Mucosa of descending colon (tissue), 3 donors: ENCODE data around the gene CRIP2. TPM values are rescaled to one million over a fixed set of nuclear protein-coding genes. Genes with fewer than 3 reads are reported as not detected.
A peak's percentile ranks its signal among the peaks of the same experiment; 100 is the strongest.

Experiments
- ATAC-seq: fragments of 200-7000 bp; cut with Tn5 transposase; one replicate; pipeline ENCODE4 v1.9.1; 2020; ENCODE audit warnings: mild to moderate bottlenecking, moderate library complexity
- DNase-seq, 3 donors: peaks; one replicate each; pipeline ENCODE4 v3.0.0-alpha.2; 2020
- H3K36me3 ChIP-seq: fragments of 200-600 bp; one replicate; pipeline ENCODE4 v1.8.0; 2021; ENCODE audit warnings: low read depth, mild to moderate bottlenecking
- H3K4me1 ChIP-seq: fragments of 200-600 bp; one replicate; pipeline ENCODE4 v1.8.0; 2021; ENCODE audit warnings: low read depth, mild to moderate bottlenecking
- H3K4me3 ChIP-seq: fragments of 200-600 bp; one replicate; pipeline ENCODE4 v1.8.0; 2021; ENCODE audit warnings: mild to moderate bottlenecking
- H3K9me3 ChIP-seq: fragments of 200-600 bp; one replicate; pipeline ENCODE4 v1.8.0; 2021; ENCODE audit warnings: mild to moderate bottlenecking
- intact Hi-C, 2 donors: fragments of 100-400 bp; cut with DNase I in 1 of 2; cut with micrococcal nuclease in 1 of 2; formaldehyde crosslinking; loops; one replicate each; pipeline versions ENCODE4 v1.11.0 to v1.11.1; 2022; cut with DNase I, micrococcal nuclease
- total RNA-seq, 3 donors: library from RNA; stranded (reverse); fragmentation: NEBNext Ultra II Directional in 2 of 3; extraction: Animal tissue kit (Norgen Biotek cat#: 25700) in 2 of 3; gene quantifications; one replicate each; pipeline versions ENCODE4 v1.2.1 to v1.2.4, GENCODE V29; 2021 to 2023
- TF ChIP-seq, protein P1 (sequence below): fragments of 200-600 bp; IDR thresholded peaks from one replicate; pipeline ENCODE4 v1.8.0; 2022; ENCODE audit warnings: antibody characterized with exemption, mild to moderate bottlenecking
- donor health status: DM: no; HTN: no; CAD: no; lungs with moderate emphysema.
- donor health status: DM: no; HTN: no; CAD: no.
- donor health status: DM: no; HTN: yes; CAD: no.

The CRIP2 gene
- total RNA-seq, 3 donors from 2014 or later = 10.0 to 41.6 (median 23.5) TPM

DNA sequence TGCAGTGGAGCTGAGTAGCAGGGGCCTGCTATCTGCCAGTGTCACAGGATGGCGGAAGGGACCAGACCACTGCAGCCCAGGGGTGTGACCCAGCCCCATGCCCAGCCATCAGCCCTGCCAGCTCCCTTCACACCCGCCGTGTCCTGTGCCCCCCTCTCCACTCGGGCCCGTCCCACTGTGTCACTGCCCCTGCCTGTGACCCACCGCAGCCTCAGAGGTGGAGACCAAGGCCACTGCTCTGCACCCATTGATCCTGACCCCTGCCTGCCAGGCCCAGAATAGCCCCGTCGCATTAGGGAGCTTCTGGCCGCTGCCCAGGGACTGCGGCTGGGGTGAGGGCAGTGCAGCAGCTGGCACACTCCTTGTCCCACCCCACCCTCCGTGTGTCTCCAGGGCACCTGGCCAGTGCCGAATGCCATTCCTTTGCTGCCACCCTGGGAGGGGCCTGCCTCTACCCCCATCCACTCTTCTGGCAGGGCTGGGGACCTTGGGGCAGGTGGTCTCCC, 2.1 kb upstream of the CRIP2 start:
- intact Hi-C loops = no loop called here
- ATAC-seq = peak; percentile 7
- Histone ChIP-seq H3K4me1 (peaks cover 23% of the 10 kb centered on the region), H3K36me3 (no peaks in the 10 kb centered on the region), H3K9me3 (no peaks in the 10 kb centered on the region), H3K4me3 (no peak overlapping the region)
- DNase-seq = peak in 1 of 3 donors; percentile 35
- TF ChIP-seq, protein P1, sequence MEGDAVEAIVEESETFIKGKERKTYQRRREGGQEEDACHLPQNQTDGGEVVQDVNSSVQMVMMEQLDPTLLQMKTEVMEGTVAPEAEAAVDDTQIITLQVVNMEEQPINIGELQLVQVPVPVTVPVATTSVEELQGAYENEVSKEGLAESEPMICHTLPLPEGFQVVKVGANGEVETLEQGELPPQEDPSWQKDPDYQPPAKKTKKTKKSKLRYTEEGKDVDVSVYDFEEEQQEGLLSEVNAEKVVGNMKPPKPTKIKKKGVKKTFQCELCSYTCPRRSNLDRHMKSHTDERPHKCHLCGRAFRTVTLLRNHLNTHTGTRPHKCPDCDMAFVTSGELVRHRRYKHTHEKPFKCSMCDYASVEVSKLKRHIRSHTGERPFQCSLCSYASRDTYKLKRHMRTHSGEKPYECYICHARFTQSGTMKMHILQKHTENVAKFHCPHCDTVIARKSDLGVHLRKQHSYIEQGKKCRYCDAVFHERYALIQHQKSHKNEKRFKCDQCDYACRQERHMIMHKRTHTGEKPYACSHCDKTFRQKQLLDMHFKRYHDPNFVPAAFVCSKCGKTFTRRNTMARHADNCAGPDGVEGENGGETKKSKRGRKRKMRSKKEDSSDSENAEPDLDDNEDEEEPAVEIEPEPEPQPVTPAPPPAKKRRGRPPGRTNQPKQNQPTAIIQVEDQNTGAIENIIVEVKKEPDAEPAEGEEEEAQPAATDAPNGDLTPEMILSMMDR = no peak

DNA sequence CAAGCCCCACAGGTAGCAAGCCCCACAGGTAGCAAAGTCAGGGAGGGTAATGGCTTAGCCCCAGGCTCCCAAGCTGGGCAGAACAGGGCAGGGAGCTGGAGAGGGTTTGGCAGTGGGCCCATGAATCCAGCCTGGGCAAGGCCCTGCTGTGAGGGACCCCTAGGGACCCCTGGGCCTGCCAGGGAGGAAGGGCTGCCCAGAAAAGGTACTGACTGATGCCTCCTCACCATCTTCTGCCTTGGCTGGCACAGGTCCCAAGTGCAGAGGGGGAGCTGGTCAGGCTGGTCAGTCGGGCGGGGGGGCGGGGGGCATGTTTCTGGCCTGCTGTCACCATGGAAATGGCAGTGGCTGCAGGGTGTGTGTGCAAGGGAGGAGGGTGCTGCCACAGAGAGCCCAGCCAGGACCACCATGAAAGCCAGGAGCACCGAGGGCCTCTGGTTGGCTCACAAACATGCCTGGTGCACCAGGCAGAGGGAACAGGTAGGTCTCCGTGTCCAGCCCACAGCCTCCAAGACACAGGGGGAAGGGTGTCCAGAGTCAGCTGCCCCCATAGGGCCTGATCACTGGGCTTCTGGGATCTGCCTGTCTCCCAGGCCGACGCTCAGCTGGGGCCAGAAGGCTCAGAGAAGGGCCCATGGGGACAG, 1.5 kb upstream of the CRIP2 start:
- H3K4me1 ChIP-seq = peaks cover 28% of the 10 kb centered on the region
- TF ChIP-seq, protein P1 = no peak
- DNase-seq (peak in 1 of 3 donors; percentile 33), ATAC-seq (no peak)
- intact Hi-C loops = no loop called here
- H3K36me3 ChIP-seq = no peaks in the 10 kb centered on the region
- no peaks in the 10 kb centered on the region for H3K9me3 ChIP-seq
- H3K4me3 ChIP-seq = no peak overlapping the region

DNA sequence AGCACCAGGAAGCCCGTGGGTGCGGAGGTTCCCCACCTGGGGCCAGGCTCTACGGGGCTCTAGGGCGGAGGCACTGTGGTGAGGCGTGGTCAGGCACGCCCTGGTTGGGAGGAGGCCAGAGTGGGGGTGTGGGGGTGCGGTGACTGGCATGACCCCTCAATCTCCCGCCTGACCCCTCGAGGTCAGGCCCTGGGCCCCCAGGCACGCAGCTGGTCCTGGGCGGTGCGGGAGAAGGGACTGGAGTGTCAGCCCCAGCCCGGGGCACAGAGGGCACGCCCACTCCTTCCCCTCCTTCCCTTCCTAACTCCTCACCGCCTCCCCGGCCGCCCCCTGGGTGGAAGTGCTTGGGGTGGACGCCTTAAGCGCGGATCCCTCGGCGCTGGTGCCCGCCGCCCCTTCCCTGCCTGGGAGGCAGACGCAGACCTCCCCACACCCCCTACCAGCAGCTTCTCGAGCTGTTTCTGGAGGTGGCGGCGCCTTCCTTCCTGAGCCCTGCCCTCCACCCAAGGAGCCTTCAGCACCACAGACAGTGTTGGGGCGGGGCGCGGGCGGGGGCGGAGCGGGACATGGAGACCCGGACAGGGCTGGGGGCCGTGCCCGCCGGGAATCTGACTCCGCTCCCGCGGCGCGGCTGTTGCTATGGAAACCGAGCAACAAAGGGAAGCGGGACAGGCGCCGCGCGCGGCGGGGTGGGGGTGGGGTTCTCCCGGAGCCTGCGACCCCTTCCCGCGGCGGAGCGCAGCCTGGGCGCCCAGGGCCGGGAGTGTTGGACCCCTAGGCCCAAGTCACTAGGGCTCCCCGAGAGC, 741 bp upstream of the CRIP2 start:
- ATAC-seq = peak; percentile 55
- intact Hi-C loops = no loop called here

DNA sequence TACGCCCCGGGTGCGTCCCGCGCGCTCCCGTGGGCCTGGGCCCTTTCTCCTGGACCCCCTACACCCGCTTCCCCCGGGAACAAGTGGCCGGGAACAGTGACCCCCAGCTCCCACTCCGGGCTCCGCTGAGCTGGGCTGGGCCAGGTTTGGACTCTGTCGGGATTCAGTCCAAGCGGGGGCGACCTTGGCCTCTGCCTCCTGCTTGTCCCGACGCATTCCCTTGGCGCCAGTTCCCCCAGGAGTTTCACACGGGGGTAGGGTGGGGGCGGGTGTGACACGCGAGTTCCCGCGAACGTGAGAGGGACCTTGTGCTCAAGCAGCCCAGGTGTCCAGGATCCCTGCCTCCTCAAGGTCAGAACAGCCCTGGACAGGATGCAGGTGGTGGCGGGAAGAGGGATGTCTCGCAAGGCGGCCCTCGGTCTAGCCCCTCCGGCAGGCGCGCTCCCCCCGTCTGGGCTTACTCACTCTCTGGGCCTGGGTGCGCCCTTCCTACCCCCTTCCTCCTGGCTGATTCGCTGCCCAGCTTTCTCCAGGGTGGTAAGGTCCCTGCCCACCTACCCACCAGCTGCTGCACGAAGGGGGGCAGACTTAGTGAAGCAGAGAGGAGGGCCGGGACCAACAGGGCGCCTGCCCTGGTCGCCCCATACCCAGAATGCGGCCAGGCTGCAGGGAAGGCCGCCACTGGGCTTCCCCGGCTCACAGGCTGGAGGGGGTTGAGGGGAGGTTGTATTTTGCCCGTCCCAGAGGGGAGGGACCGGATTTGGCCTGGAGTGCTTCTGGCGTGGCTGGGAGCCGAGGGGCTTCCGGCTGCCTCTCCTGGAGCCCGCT, 862 bp downstream of the CRIP2 start:
- TF ChIP-seq, protein P1 = no peak
- DNase-seq (no peak), ATAC-seq (no peak)
- intact Hi-C loops = no loop called here
- Histone ChIP-seq H3K4me1 (peaks cover 33% of the 10 kb centered on the region), H3K9me3 (no peaks in the 10 kb centered on the region), H3K36me3 (no peaks in the 10 kb centered on the region), H3K4me3 (no peak overlapping the region)

More for the DNA sequence above, 741 bp upstream of the CRIP2 start:
- no peaks in the 10 kb centered on the region for H3K9me3 ChIP-seq
- H3K4me1 ChIP-seq = peaks cover 33% of the 10 kb centered on the region
- DNase-seq = peak; percentile 77 to 87 (median 79)
- no peak overlapping the region for H3K4me3 ChIP-seq
- TF ChIP-seq, protein P1 = no peak
- H3K36me3 ChIP-seq = no peaks in the 10 kb centered on the region

DNA sequence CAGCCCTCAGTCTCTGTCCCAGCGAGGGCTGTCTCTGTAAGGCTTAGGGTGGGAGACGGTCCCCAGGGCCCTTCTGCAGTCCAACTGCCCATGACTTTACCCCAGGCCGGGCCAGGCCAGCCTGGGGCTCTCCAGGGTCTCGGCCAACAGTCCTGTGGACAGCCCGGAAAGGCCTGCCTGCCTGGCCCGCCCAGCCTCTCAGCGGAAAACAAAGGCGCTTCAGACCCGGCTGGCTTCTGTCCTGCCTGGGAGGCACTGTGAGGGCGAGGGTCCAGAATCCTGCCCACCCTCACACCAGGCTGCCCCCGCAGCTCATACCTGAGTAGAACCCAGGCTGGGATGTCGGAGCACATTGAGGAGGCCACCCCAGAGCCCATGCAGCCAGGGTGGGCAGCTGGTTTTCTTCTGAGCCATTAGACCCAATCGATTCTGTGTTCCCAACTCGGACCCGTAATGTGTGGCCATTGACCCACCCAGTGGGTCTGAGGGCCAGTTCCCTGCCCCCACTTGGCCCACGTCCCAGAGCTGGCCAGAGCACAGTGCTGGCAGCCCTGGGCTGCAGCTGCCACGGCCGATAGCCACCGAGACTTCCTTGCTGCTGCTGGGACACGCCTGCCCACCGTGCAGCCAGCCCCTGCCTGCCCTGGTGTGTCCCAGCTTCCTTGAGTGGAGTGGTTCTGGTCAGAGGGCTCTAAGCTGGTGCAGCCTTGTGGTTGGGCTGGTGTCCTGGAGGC, 1.6 kb downstream of the CRIP2 start:
- H3K4me3 ChIP-seq = no peak overlapping the region
- H3K4me1 ChIP-seq = peaks cover 41% of the 10 kb centered on the region
- ATAC-seq (no peak), DNase-seq (peak in 2 of 3 donors; percentile 24 to 48)
- H3K9me3 ChIP-seq = no peaks in the 10 kb centered on the region
- H3K36me3 ChIP-seq = no peaks in the 10 kb centered on the region
- TF ChIP-seq, protein P1 = no peak
- intact Hi-C loops = no loop called here
